T-helper 1 cell treated with Interleukin-12 subunit alpha and Interleukin-12 subunit beta and Interleukin-4 antibody, amounts not matched to agents 30 μg/mL and 1 μg/mL, for 36 hours (primary cell): Measurements from ENCODE around the gene TMLHE.
"Not testable (repeated sequence)": the region's sequence is repeated elsewhere in the genome, so short reads cannot be mapped to it uniquely, and the experiment has no call there.

Experiments used
- H3K27ac Mint-ChIP-seq: one replicate; pipeline ENCODE4 v1.8.0; 2021; ENCODE audit warnings: mild to moderate bottlenecking, mixed read lengths
- H3K27me3 Mint-ChIP-seq: one replicate; pipeline ENCODE4 v1.8.0; 2021; ENCODE audit warnings: low read depth, mixed read lengths
- H3K36me3 Mint-ChIP-seq: one replicate; pipeline ENCODE4 v1.8.0; 2021; ENCODE audit warnings: low read depth, mixed read lengths
- H3K4me1 Mint-ChIP-seq: one replicate; pipeline ENCODE4 v1.8.0; 2021; ENCODE audit warnings: low read depth, mixed read lengths
- H3K4me3 Mint-ChIP-seq: one replicate; pipeline ENCODE4 v1.8.0; 2021; ENCODE audit warnings: mild to moderate bottlenecking, moderate library complexity, mixed read lengths
- H3K9me3 Mint-ChIP-seq: one replicate; pipeline ENCODE4 v1.8.0; 2021; ENCODE audit warnings: mixed read lengths

TMLHE gene

GRCh38 chrX:155612312-155613224, at the start of gene TMLHE, which contains the start of gene SPRY3:
Gene TMLHE, minus strand, starts transcription at chrX:155612952. Its CDS starts 67,676 bp downstream, at chrX:155545276.
Gene SPRY3, plus strand, starts transcription at chrX:155612586.
- Mint-ChIP-seq H3K9me3 (peaks cover 2% of the 10 kb centered on the region), H3K4me1 (peaks cover 13% of the 10 kb centered on the region), H3K27me3 (no peaks in the 10 kb centered on the region), H3K36me3 (peaks cover 4% of the 10 kb centered on the region), H3K4me3 (peak within 1 kb of the TSS; percentile 93), H3K27ac (peak within 1 kb of the TSS; percentile 94)

GRCh38 chrX:155662282-155662681, 49.5 kb upstream of the TMLHE start:
- peaks cover 9% of the 10 kb centered on the region for H3K9me3 Mint-ChIP-seq
- H3K27ac Mint-ChIP-seq, result no peak overlapping the region
- no peaks in the 10 kb centered on the region for H3K36me3 Mint-ChIP-seq
- no peak overlapping the region for H3K4me3 Mint-ChIP-seq
- no peaks in the 10 kb centered on the region for H3K4me1 Mint-ChIP-seq
- peaks cover 4% of the 10 kb centered on the region for H3K27me3 Mint-ChIP-seq

GRCh38 chrX:155645180-155645579, 32.4 kb upstream of the TMLHE start:
- Mint-ChIP-seq H3K36me3 (no peaks in the 10 kb centered on the region), H3K9me3 (no peaks in the 10 kb centered on the region), H3K4me3 (no peak overlapping the region), H3K27me3 (no peaks in the 10 kb centered on the region), H3K27ac (no peak overlapping the region), H3K4me1 (no peaks in the 10 kb centered on the region)

GRCh38 chrX:155643240-155643639, 30.5 kb upstream of the TMLHE start:
- Mint-ChIP-seq H3K4me1 (no peaks in the 10 kb centered on the region), H3K4me3 (no peak overlapping the region), H3K27me3 (no peaks in the 10 kb centered on the region), H3K9me3 (no peaks in the 10 kb centered on the region), H3K36me3 (no peaks in the 10 kb centered on the region), H3K27ac (no peak overlapping the region)

GRCh38 chrX:155641371-155641770, 28.6 kb upstream of the TMLHE start:
- H3K4me1 Mint-ChIP-seq, H3K27me3 Mint-ChIP-seq, H3K9me3 Mint-ChIP-seq, H3K27ac Mint-ChIP-seq, H3K36me3 Mint-ChIP-seq: not testable (repeated sequence)
- peak overlapping the region; percentile 72 for H3K4me3 Mint-ChIP-seq

- Mint-ChIP-seq H3K36me3 (no peaks in the 10 kb centered on the region), H3K4me3 (no peak overlapping the region), H3K27me3 (no peaks in the 10 kb centered on the region), H3K4me1 (peaks cover 2% of the 10 kb centered on the region), H3K27ac (no peak overlapping the region), H3K9me3 (peaks cover 6% of the 10 kb centered on the region)
These were observed 25.0 kb upstream of the TMLHE start for GRCh38 chrX:155637714-155638113.

- peaks cover 16% of the 10 kb centered on the region for H3K9me3 Mint-ChIP-seq
- H3K27me3 Mint-ChIP-seq, H3K4me3 Mint-ChIP-seq, H3K27ac Mint-ChIP-seq, H3K36me3 Mint-ChIP-seq: not testable (repeated sequence)
- H3K4me1 Mint-ChIP-seq, result peaks cover 11% of the 10 kb centered on the region
These were observed 22.3 kb upstream of the TMLHE start for GRCh38 chrX:155635019-155635418.

GRCh38 chrX:155632431-155633100, 19.8 kb upstream of the TMLHE start:
- peak overlapping the region; percentile 83 for H3K27ac Mint-ChIP-seq
- peak overlapping the region; percentile 69 for H3K4me3 Mint-ChIP-seq
- no peaks in the 10 kb centered on the region for H3K27me3 Mint-ChIP-seq
- H3K4me1 Mint-ChIP-seq, result peaks cover 11% of the 10 kb centered on the region
- H3K36me3 Mint-ChIP-seq, result no peaks in the 10 kb centered on the region
- H3K9me3 Mint-ChIP-seq, result peaks cover 20% of the 10 kb centered on the region

- not testable (repeated sequence) for H3K9me3 Mint-ChIP-seq, H3K27me3 Mint-ChIP-seq, H3K36me3 Mint-ChIP-seq, H3K27ac Mint-ChIP-seq, H3K4me3 Mint-ChIP-seq, H3K4me1 Mint-ChIP-seq
These were observed 7.4 kb upstream of the TMLHE start for GRCh38 chrX:155620110-155620509.

GRCh38 chrX:155615938-155616337, 3.2 kb upstream of the TMLHE start:
- Mint-ChIP-seq H3K27ac (no peak overlapping the region), H3K36me3 (peaks cover 2% of the 10 kb centered on the region), H3K4me3 (no peak overlapping the region), H3K4me1 (peaks cover 7% of the 10 kb centered on the region), H3K27me3 (no peaks in the 10 kb centered on the region), H3K9me3 (no peaks in the 10 kb centered on the region)

GRCh38 chrX:155613927-155614559, 1.3 kb upstream of the TMLHE start:
- H3K4me1 Mint-ChIP-seq, result peaks cover 13% of the 10 kb centered on the region
- H3K9me3 Mint-ChIP-seq, result no peaks in the 10 kb centered on the region
- H3K36me3 Mint-ChIP-seq, result peaks cover 4% of the 10 kb centered on the region
- H3K27ac Mint-ChIP-seq, result no peak overlapping the region
- H3K4me3 Mint-ChIP-seq, result no peak overlapping the region
- no peaks in the 10 kb centered on the region for H3K27me3 Mint-ChIP-seq

GRCh38 chrX:155611302-155611701, 1.4 kb downstream of the TMLHE start:
- H3K36me3 Mint-ChIP-seq, result peaks cover 13% of the 10 kb centered on the region
- peaks cover 13% of the 10 kb centered on the region for H3K4me1 Mint-ChIP-seq
- H3K4me3 Mint-ChIP-seq, result peak overlapping the region; percentile 93
- H3K27me3 Mint-ChIP-seq, result no peaks in the 10 kb centered on the region
- H3K27ac Mint-ChIP-seq, result no peak overlapping the region
- H3K9me3 Mint-ChIP-seq, result peaks cover 13% of the 10 kb centered on the region

- H3K27ac Mint-ChIP-seq, result no peak overlapping the region
- peaks cover 16% of the 10 kb centered on the region for H3K36me3 Mint-ChIP-seq
- no peaks in the 10 kb centered on the region for H3K27me3 Mint-ChIP-seq
- no peak overlapping the region for H3K4me3 Mint-ChIP-seq
- peaks cover 27% of the 10 kb centered on the region for H3K9me3 Mint-ChIP-seq
- no peaks in the 10 kb centered on the region for H3K4me1 Mint-ChIP-seq
These were observed 19.8 kb downstream of the TMLHE start for GRCh38 chrX:155592981-155593380.

- H3K4me3 Mint-ChIP-seq, result no peak overlapping the region
- H3K27me3 Mint-ChIP-seq, result no peaks in the 10 kb centered on the region
- H3K9me3 Mint-ChIP-seq, result peaks cover 26% of the 10 kb centered on the region
- no peaks in the 10 kb centered on the region for H3K4me1 Mint-ChIP-seq
- no peak overlapping the region for H3K27ac Mint-ChIP-seq
- H3K36me3 Mint-ChIP-seq, result peaks cover 18% of the 10 kb centered on the region
These were observed 20.4 kb downstream of the TMLHE start for GRCh38 chrX:155592331-155592730.
